Measurements from ENCODE around the gene SNRPF.
"Not testable (repeated sequence)": the region's sequence is repeated elsewhere in the genome, so short reads cannot be mapped to it uniquely, and the experiment has no call there.

SNRPF gene

GRCh38 chr12:95836630-95837239 is 22.0 kb upstream of the SNRPF start:
- Histone ChIP-seq H3K27me3 (ENCODE audit: control insufficient read depth, insufficient read depth, low read length) (no peaks in the 10 kb centered on the region), H3K27ac (ENCODE audit: low read depth, low read length) (no peak overlapping the region), H3K36me3 (ENCODE audit: control insufficient read depth, insufficient read depth, low read length) (no peaks in the 10 kb centered on the region), H3K9me3 (ENCODE audit: control insufficient read depth, insufficient read depth, low read length) (no peaks in the 10 kb centered on the region), H3K9ac (ENCODE audit: low read depth, low read length) (no peak overlapping the region), H3K4me3 (ENCODE audit: low read depth, low read length) (no peak overlapping the region), H3K4me1 (ENCODE audit: control insufficient read depth, insufficient read depth, low read length) (peaks cover 4% of the 10 kb centered on the region; the same call in 1 of the 2 replicates)

GRCh38 chr12:95837240-95838038 is 21.3 kb upstream of the SNRPF start:
- H3K4me3 ChIP-seq (ENCODE audit: low read depth, low read length), result no peak overlapping the region
- H3K9ac ChIP-seq (ENCODE audit: low read depth, low read length), result no peak overlapping the region
- H3K27ac ChIP-seq (ENCODE audit: low read depth, low read length), result no peak overlapping the region
- H3K9me3 ChIP-seq (ENCODE audit: control insufficient read depth, insufficient read depth, low read length), result no peaks in the 10 kb centered on the region
- H3K4me1 ChIP-seq (ENCODE audit: control insufficient read depth, insufficient read depth, low read length), result peaks cover 4% of the 10 kb centered on the region; the same call in 1 of the 2 replicates
- H3K27me3 ChIP-seq (ENCODE audit: control insufficient read depth, insufficient read depth, low read length), result no peaks in the 10 kb centered on the region
- no peaks in the 10 kb centered on the region for H3K36me3 ChIP-seq (ENCODE audit: control insufficient read depth, insufficient read depth, low read length)

GRCh38 chr12:95838125-95838524 is 20.6 kb upstream of the SNRPF start:
- Histone ChIP-seq H3K4me1 (ENCODE audit: control insufficient read depth, insufficient read depth, low read length) (peaks cover 4% of the 10 kb centered on the region; the same call in 1 of the 2 replicates), H3K9ac (ENCODE audit: low read depth, low read length) (no peak overlapping the region), H3K4me3 (ENCODE audit: low read depth, low read length) (no peak overlapping the region), H3K9me3 (ENCODE audit: control insufficient read depth, insufficient read depth, low read length) (no peaks in the 10 kb centered on the region), H3K27ac (ENCODE audit: low read depth, low read length) (no peak overlapping the region), H3K36me3 (ENCODE audit: control insufficient read depth, insufficient read depth, low read length) (no peaks in the 10 kb centered on the region), H3K27me3 (ENCODE audit: control insufficient read depth, insufficient read depth, low read length) (no peaks in the 10 kb centered on the region)

GRCh38 chr12:95842426-95842825 is 16.3 kb upstream of the SNRPF start:
- not testable (repeated sequence) for H3K4me3 ChIP-seq (ENCODE audit: low read depth, low read length); H3K4me1 ChIP-seq (ENCODE audit: control insufficient read depth, insufficient read depth, low read length); H3K36me3 ChIP-seq (ENCODE audit: control insufficient read depth, insufficient read depth, low read length); H3K27ac ChIP-seq (ENCODE audit: low read depth, low read length); H3K9ac ChIP-seq (ENCODE audit: low read depth, low read length); H3K9me3 ChIP-seq (ENCODE audit: control insufficient read depth, insufficient read depth, low read length); H3K27me3 ChIP-seq (ENCODE audit: control insufficient read depth, insufficient read depth, low read length)

GRCh38 chr12:95848575-95849388 is 10.0 kb upstream of the SNRPF start:
- Histone ChIP-seq H3K9me3 (ENCODE audit: control insufficient read depth, insufficient read depth, low read length) (no peaks in the 10 kb centered on the region), H3K27me3 (ENCODE audit: control insufficient read depth, insufficient read depth, low read length) (no peaks in the 10 kb centered on the region), H3K9ac (ENCODE audit: low read depth, low read length) (no peak overlapping the region), H3K36me3 (ENCODE audit: control insufficient read depth, insufficient read depth, low read length) (no peaks in the 10 kb centered on the region), H3K4me1 (ENCODE audit: control insufficient read depth, insufficient read depth, low read length) (no peaks in the 10 kb centered on the region), H3K27ac (ENCODE audit: low read depth, low read length) (no peak overlapping the region), H3K4me3 (ENCODE audit: low read depth, low read length) (no peak overlapping the region)

GRCh38 chr12:95851606-95852005 is 7.1 kb upstream of the SNRPF start:
- Histone ChIP-seq H3K27ac (ENCODE audit: low read depth, low read length) (no peak overlapping the region), H3K9ac (ENCODE audit: low read depth, low read length) (no peak overlapping the region), H3K9me3 (ENCODE audit: control insufficient read depth, insufficient read depth, low read length) (no peaks in the 10 kb centered on the region), H3K4me3 (ENCODE audit: low read depth, low read length) (no peak overlapping the region), H3K4me1 (ENCODE audit: control insufficient read depth, insufficient read depth, low read length) (peaks cover 7% of the 10 kb centered on the region; the same call in 1 of the 2 replicates), H3K27me3 (ENCODE audit: control insufficient read depth, insufficient read depth, low read length) (no peaks in the 10 kb centered on the region), H3K36me3 (ENCODE audit: control insufficient read depth, insufficient read depth, low read length) (no peaks in the 10 kb centered on the region)

- Histone ChIP-seq H3K36me3 (ENCODE audit: control insufficient read depth, insufficient read depth, low read length) (no peaks in the 10 kb centered on the region), H3K9me3 (ENCODE audit: control insufficient read depth, insufficient read depth, low read length) (no peaks in the 10 kb centered on the region)
Observed at GRCh38 chr12:95852133-95852532, 6.6 kb upstream of the SNRPF start.

GRCh38 chr12:95857156-95857555 is 1.6 kb upstream of the SNRPF start:
- peaks cover 11% of the 10 kb centered on the region; the same call in 1 of the 2 replicates for H3K4me1 ChIP-seq (ENCODE audit: control insufficient read depth, insufficient read depth, low read length)
- no peaks in the 10 kb centered on the region for H3K27me3 ChIP-seq (ENCODE audit: control insufficient read depth, insufficient read depth, low read length)
- H3K9me3 ChIP-seq (ENCODE audit: control insufficient read depth, insufficient read depth, low read length), result peaks cover 5% of the 10 kb centered on the region
- peaks cover 14% of the 10 kb centered on the region for H3K36me3 ChIP-seq (ENCODE audit: control insufficient read depth, insufficient read depth, low read length)
- peak overlapping the region; percentile 92; the same call in 1 of the 2 replicates for H3K4me3 ChIP-seq (ENCODE audit: low read depth, low read length)
- no peak overlapping the region for H3K27ac ChIP-seq (ENCODE audit: low read depth, low read length)
- H3K9ac ChIP-seq (ENCODE audit: low read depth, low read length), result no peak overlapping the region

More at GRCh38 chr12:95852133-95852532, 6.6 kb upstream of the SNRPF start:
- no peak overlapping the region for H3K4me3 ChIP-seq (ENCODE audit: low read depth, low read length)
- no peaks in the 10 kb centered on the region for H3K27me3 ChIP-seq (ENCODE audit: control insufficient read depth, insufficient read depth, low read length)
- no peak overlapping the region for H3K27ac ChIP-seq (ENCODE audit: low read depth, low read length)
- no peak overlapping the region for H3K9ac ChIP-seq (ENCODE audit: low read depth, low read length)
- peaks cover 7% of the 10 kb centered on the region; the same call in 1 of the 2 replicates for H3K4me1 ChIP-seq (ENCODE audit: control insufficient read depth, insufficient read depth, low read length)

- H3K4me1 ChIP-seq (ENCODE audit: control insufficient read depth, insufficient read depth, low read length), result peaks cover 11% of the 10 kb centered on the region; the same call in 1 of the 2 replicates
- no peak overlapping the region for H3K9ac ChIP-seq (ENCODE audit: low read depth, low read length)
- H3K27me3 ChIP-seq (ENCODE audit: control insufficient read depth, insufficient read depth, low read length), result no peaks in the 10 kb centered on the region
- peaks cover 20% of the 10 kb centered on the region for H3K36me3 ChIP-seq (ENCODE audit: control insufficient read depth, insufficient read depth, low read length)
- peaks cover 5% of the 10 kb centered on the region for H3K9me3 ChIP-seq (ENCODE audit: control insufficient read depth, insufficient read depth, low read length)
- H3K4me3 ChIP-seq (ENCODE audit: low read depth, low read length), result peak overlapping the region; percentile 92
- H3K27ac ChIP-seq (ENCODE audit: low read depth, low read length), result no peak overlapping the region
Observed at GRCh38 chr12:95857799-95858198, 953 bp upstream of the SNRPF start.

- Histone ChIP-seq H3K27me3 (ENCODE audit: control insufficient read depth, insufficient read depth, low read length) (no peaks in the 10 kb centered on the region), H3K9ac (ENCODE audit: low read depth, low read length) (peak overlapping the region; percentile 95), H3K36me3 (ENCODE audit: control insufficient read depth, insufficient read depth, low read length) (peaks cover 36% of the 10 kb centered on the region), H3K4me1 (ENCODE audit: control insufficient read depth, insufficient read depth, low read length) (peaks cover 7% of the 10 kb centered on the region; the same call in 1 of the 2 replicates), H3K27ac (ENCODE audit: low read depth, low read length) (peak overlapping the region; percentile 91), H3K9me3 (ENCODE audit: control insufficient read depth, insufficient read depth, low read length) (peaks cover 5% of the 10 kb centered on the region), H3K4me3 (ENCODE audit: low read depth, low read length) (peak overlapping the region; percentile 92)
Observed at GRCh38 chr12:95859344-95859816, 628 bp downstream of the SNRPF start.
